ENCODE data around the gene NAXD.

- TF ChIP-seq ZNF830 (tag by site-specific recombination; IDR thresholded peaks at IDR 0.05; ENCODE audit: low read depth): no peak
- TF ChIP-seq ZNF558 (tag by site-specific recombination; IDR thresholded peaks at IDR 0.05): no peak
- TF ChIP-seq ZNF274 (IDR thresholded peaks at IDR 0.05; ENCODE audit: low read length): no peak
- no peak for TF ChIP-seq ZNF274 (tag by site-specific recombination; IDR thresholded peaks at IDR 0.05; ENCODE audit: borderline replicate concordance)
- no peak for TF ChIP-seq BCL11A (tag by site-specific recombination; IDR thresholded peaks at IDR 0.05; ENCODE audit: low read depth)
- no peak for TF ChIP-seq PRDM2 (tag by site-specific recombination; IDR thresholded peaks at IDR 0.05; ENCODE audit: borderline replicate concordance)
- no peak for TF ChIP-seq ZNF521 (tag by site-specific recombination; IDR thresholded peaks at IDR 0.05)
- TF ChIP-seq ZNF24 (tag by site-specific recombination; IDR thresholded peaks at IDR 0.05): no peak
- no peak for TF ChIP-seq KLF8 (tag by site-specific recombination; IDR thresholded peaks at IDR 0.05)
- TF ChIP-seq, protein P1, sequence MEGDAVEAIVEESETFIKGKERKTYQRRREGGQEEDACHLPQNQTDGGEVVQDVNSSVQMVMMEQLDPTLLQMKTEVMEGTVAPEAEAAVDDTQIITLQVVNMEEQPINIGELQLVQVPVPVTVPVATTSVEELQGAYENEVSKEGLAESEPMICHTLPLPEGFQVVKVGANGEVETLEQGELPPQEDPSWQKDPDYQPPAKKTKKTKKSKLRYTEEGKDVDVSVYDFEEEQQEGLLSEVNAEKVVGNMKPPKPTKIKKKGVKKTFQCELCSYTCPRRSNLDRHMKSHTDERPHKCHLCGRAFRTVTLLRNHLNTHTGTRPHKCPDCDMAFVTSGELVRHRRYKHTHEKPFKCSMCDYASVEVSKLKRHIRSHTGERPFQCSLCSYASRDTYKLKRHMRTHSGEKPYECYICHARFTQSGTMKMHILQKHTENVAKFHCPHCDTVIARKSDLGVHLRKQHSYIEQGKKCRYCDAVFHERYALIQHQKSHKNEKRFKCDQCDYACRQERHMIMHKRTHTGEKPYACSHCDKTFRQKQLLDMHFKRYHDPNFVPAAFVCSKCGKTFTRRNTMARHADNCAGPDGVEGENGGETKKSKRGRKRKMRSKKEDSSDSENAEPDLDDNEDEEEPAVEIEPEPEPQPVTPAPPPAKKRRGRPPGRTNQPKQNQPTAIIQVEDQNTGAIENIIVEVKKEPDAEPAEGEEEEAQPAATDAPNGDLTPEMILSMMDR (tag by site-specific recombination; IDR thresholded peaks at IDR 0.05): no peak
- TF ChIP-seq ZNF707 (tag by site-specific recombination; IDR thresholded peaks at IDR 0.05): no peak
Observed at GRCh38 chr13:110641055-110642015, 26.0 kb downstream of the NAXD start.
